Measurements from ENCODE around the gene PHTF1. TPM values are rescaled to one million over a fixed set of nuclear protein-coding genes. Genes with fewer than 3 reads are reported as not detected.

Gene PHTF1
- 16.7 TPM for polyA plus RNA-seq

DNA sequence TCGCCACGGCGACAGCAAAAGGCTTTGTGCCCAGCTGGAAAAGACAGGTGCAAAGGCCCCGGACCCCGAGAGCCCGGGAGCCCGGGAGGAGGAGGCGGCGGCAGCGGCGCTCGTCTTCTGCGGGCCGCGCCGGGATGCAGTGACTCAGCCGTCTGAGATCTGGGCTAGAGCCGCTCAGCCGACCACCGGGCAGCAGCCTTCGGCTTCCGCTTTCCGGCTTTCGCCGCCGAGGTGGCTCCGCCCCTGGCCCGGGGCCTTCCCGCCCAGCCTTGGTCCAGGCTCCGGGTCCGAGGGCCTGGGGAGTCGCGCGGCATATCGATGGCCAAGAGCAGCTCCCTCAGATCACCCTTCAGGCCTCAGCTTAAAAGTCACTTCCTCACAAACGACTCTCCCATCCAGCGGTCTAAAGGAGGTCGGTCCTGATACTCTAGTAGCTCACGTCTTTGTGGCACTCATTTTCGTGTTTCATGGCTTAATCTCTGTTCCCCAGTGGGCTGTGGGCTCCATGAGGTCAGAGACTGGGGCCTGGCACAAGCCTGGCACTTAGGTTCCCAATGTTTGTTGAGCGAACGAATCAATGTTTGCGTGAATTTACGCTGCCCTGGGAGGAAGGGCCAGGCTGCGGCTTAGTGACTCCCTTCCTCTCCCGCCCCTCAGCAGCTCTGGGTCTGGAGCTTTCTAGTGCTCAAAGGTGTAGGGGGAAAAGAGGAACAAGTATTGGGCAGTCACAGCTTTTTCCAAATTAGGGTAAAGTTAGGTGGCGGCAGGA is at the start of gene PHTF1:
PHTF1 (minus strand) TSS at position 154 of the 769 bp plus-strand sequence. CDS start 783 bp downstream, outside the sequence.
- Mint-ChIP-seq H3K27ac (peak within 1 kb of the TSS; percentile 87 to 96 (median 89)), H3K27me3 (no peaks in the 10 kb centered on the region), H3K4me3 (peak within 1 kb of the TSS; percentile 90 to 97 (median 94)), H3K9me3 (no peaks in the 10 kb centered on the region), H3K36me3 (no peaks in the 10 kb centered on the region), H3K4me1 (peaks cover 19 to 35% (median 22%) of the 10 kb centered on the region in 3 donors)

DNA sequence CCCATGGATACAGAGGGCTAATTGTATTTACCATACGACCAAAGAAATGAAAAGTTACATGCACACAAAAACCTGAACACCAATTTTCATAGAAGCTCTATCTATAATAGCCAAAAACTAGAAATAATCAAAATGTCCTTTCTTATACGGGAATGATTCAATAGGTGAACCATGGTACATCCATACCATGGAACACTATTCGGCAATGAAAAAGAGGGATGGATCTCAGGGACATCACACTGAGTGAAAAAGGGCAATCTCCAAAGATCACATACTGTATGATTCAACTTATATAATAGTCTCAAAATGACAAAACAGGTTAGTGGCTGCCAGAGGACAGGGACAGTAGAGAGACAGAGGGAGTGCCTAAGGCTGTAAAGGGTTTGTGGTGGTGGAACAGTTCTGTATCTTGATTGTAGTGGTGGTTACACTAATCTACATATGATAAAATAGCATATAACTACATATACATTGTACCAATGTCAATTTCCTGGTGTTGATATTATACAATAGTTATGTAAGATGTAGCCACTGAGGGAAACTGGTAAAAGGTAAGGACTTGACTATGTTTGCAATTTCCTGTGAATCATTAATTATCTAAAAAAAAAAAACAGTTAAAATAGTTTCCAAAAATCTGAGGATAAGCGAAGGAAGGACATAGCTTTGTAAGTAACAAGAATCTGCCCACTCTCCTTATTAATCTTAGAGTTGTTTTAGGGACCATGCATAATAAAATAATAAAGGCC is 49.3 kb upstream of the PHTF1 start:
- H3K4me1 Mint-ChIP-seq = peaks cover 29 to 38% (median 34%) of the 10 kb centered on the region in 3 donors
- H3K27ac Mint-ChIP-seq = no peak overlapping the region
- no peaks in the 10 kb centered on the region for H3K27me3 Mint-ChIP-seq
- peaks cover 4% of the 10 kb centered on the region for H3K36me3 Mint-ChIP-seq
- peak overlapping the region in 3 of 4 donors; percentile 11 to 44 (median 38) for H3K4me3 Mint-ChIP-seq
- H3K9me3 Mint-ChIP-seq = peaks cover 0 to 1% (median 0%) of the 10 kb centered on the region in 3 donors

DNA sequence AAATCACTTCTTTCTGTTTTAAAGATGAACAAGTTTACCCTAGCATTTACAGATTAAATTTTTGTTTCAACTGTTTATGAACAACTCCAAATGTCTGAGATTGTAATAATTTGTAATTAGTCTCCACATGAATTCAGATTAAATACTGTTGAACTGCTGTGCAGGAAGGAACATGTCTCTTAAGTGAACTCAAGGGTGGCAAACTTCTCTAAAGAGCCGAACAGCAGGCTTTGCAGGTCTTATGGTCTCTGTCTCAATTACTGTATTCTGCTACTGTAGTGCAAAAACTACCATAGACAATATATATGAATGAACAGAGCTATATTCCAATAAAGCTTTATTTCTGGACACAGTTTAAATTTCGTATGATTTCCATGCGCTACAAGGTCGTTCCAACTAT is 46.4 kb upstream of the PHTF1 start:
- no peaks in the 10 kb centered on the region for H3K9me3 Mint-ChIP-seq
- H3K27me3 Mint-ChIP-seq = no peaks in the 10 kb centered on the region
- H3K36me3 Mint-ChIP-seq = peaks cover 9% of the 10 kb centered on the region
- H3K4me3 Mint-ChIP-seq = peak overlapping the region in 2 of 4 donors; percentile 5 to 43
- H3K27ac Mint-ChIP-seq = no peak overlapping the region
- H3K4me1 Mint-ChIP-seq = peaks cover 41 to 48% (median 46%) of the 10 kb centered on the region in 3 donors

DNA sequence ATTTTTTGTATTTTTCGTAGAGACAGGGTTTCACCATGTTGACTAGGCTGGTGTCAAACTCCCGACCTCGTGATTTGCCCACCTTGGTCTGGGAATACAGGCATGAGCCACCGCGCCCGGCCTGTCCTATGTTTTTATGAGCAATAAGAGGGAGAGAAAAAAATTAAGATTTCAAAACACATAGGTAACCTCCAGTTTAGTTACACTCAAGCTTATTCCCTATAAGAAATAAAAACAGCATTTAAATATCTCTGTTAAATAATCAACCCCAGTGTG is 45.9 kb upstream of the PHTF1 start:
- H3K9me3 Mint-ChIP-seq = no peaks in the 10 kb centered on the region
- H3K36me3 Mint-ChIP-seq = peaks cover 9% of the 10 kb centered on the region
- no peak overlapping the region for H3K4me3 Mint-ChIP-seq
- H3K27me3 Mint-ChIP-seq = no peaks in the 10 kb centered on the region
- H3K27ac Mint-ChIP-seq = no peak overlapping the region
- peaks cover 44 to 47% (median 45%) of the 10 kb centered on the region in 3 donors for H3K4me1 Mint-ChIP-seq

DNA sequence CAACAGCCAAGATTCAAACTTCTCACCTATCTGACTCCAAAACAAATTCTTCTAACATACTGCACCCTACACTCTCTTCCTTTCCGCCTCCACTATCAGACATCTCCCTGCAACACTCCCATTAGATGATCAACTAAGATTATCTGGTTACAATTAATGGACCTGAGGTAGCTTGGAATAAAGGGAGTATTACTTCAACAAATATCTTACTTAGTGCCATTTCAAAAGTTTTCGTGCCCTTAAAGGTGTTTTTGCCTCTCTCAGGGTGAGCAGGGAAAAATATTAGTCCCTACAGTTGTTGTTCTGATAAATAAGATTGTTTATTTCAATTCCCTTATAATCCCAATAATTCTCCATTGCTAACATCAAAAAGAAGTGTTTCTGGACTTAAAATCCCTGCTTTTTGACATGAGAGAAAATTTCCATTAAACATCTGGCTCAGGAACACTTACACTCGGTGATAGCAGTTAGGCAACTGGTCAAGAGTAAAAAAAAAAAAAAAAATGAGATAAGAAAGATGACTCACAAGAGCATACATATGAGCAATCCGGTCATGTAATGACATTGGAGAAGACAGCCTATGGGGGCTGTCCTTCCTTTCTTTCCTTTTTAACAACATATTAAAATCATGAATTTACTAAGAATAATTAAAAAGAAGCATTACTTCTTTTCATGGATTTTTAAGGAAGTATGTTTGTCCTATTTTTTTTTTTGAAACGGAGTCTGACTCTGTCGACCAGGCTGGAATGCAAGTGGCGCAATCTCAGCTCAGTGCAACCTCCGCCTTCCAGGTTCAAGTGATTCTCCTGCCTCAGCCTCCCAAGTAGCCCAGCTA is 45.4 kb upstream of the PHTF1 start:
- Mint-ChIP-seq H3K27ac (no peak overlapping the region), H3K4me3 (no peak overlapping the region), H3K9me3 (no peaks in the 10 kb centered on the region), H3K27me3 (no peaks in the 10 kb centered on the region), H3K36me3 (peaks cover 9% of the 10 kb centered on the region), H3K4me1 (peaks cover 40 to 43% (median 43%) of the 10 kb centered on the region in 3 donors)

DNA sequence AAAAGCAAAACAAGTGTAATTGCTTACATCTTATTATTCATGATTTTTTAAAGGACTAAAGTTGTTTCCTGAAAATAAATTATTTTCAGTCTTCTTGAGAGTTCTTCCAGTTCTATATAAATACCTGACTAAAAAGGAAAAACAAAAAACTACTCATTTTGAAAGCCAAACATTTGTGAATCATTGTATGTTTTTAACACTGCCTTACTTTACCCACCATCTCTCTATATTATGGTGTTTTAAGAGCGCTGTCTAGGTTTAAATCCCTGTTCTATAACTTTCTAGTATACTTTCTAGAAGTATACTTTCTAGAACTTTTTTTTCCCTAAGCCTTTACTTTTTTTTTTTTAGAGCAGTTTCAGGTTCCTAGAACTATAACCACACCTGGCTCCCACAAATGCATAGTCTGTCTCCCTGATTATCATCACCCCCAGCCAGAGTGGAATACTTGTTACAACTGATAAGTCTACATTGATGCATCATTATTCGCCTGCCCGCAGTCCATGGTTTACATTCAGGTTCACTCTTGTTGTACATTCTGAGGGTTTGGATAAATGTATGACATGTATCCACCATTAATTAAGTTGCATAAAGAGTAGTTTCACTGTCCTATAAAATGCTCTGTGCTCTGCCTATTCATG is 43.2 kb upstream of the PHTF1 start:
- Mint-ChIP-seq H3K27me3 (no peaks in the 10 kb centered on the region), H3K4me3 (peak overlapping the region in 2 of 4 donors; percentile 15 to 28), H3K36me3 (peaks cover 9% of the 10 kb centered on the region), H3K27ac (no peak overlapping the region), H3K4me1 (peaks cover 38 to 43% (median 38%) of the 10 kb centered on the region in 3 donors), H3K9me3 (no peaks in the 10 kb centered on the region)

DNA sequence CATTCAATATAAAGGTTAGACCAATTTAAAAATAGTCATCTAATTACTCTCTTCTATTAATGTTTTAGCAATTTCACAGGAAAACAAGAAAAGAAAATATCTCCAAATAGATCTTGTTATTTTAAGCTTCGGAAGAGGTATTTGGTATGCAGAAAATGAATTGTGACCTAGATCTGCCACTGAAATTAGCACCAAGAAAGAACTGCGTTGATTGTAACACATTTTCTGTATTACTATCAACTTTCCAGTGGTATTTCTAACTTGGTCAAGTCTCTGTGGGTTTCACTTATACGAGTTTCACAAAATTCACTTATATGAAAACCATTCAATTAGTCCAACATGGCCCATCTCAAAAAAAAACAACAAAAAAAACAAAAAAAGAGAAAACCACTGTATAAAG is 41.2 kb upstream of the PHTF1 start:
- Mint-ChIP-seq H3K4me1 (peaks cover 34 to 36% (median 34%) of the 10 kb centered on the region in 3 donors), H3K27me3 (no peaks in the 10 kb centered on the region), H3K27ac (no peak overlapping the region), H3K4me3 (no peak overlapping the region), H3K9me3 (no peaks in the 10 kb centered on the region), H3K36me3 (peaks cover 6% of the 10 kb centered on the region)

DNA sequence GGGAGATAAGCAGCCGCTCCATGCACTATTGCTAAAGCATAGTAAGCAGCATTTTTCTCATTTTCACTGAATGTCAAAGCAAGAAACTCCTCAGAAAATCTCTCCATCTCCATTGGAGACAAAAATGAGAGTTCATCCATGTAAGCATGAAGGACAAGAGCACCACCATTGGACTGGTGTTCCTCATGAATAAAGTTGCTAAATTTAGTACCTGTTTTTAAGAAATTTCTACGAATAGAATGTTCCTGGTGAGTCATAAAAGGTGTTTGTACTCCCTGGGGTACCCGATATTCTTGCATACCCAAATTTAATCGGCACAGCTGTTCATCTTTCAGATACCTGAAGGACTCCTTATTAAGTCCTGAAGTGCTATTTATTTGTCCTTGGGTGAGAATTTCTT is 38.2 kb upstream of the PHTF1 start:
- Mint-ChIP-seq H3K9me3 (no peaks in the 10 kb centered on the region), H3K4me3 (no peak overlapping the region), H3K4me1 (peaks cover 24 to 32% (median 29%) of the 10 kb centered on the region in 3 donors), H3K27ac (no peak overlapping the region), H3K36me3 (no peaks in the 10 kb centered on the region), H3K27me3 (no peaks in the 10 kb centered on the region)

DNA sequence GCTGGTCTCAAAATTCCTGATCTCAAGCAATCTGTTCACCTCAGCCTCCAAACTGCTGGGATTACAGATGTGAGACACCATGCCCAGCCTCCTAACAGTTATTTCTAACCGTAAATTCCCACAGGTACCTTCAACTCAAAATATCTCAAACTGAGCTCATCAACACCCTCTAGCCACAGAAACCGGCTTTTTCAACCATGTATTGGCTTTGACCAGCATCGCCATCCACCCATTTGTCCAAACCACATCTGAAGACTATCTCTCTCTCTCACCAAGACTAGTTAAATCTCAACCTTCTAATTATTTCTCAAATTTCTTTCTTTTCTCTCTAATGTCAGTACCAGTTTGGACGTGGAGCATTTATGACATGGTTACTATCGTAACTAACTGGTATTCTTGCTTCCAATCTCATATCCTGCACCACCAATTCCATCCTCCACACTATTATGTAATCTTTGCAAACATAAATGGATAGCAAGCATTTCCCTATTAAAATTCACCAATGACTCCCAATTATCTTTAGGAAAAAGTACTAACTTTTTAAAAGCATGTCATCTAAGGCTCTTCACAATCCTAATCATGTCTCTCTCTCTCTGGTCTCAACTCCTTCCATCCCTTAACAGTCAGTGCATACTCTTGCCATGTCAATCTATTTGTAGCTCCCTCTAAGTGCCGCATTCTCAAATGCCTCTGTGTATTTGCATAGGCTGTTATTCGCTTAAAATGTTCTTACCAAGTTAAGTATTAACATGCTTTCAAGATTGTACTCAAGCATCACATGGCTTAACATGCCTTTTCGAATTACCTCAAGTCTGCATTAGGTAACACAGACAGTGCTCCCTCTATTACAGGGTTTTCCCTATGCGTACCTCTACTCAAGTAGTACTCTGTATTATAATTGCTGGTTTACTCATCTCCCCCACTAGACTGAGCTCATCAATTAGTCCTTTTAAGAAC is 34.9 kb upstream of the PHTF1 start:
- no peak overlapping the region for H3K27ac Mint-ChIP-seq
- H3K4me1 Mint-ChIP-seq = peaks cover 20 to 35% (median 31%) of the 10 kb centered on the region in 3 donors

DNA sequence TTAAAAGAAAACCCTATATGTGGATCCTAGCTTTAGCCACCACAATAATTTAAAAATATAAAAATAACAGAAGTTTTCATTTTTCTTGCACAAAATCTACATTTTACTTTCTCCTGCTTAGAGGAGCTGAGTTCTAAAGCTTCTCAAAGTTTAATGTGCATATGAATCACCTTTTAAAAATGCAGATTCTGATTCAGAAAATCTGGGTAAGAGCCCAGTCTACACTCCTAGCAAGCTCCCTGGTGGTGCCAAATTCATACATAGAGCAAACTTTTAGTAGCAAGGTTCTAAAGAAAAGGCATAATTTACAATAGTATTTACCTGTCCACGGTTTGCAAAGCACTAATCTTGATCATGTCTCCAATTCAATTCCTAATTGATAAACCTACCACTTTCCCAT is 33.7 kb upstream of the PHTF1 start:
- no peak overlapping the region for H3K4me3 Mint-ChIP-seq
- no peaks in the 10 kb centered on the region for H3K27me3 Mint-ChIP-seq
- no peaks in the 10 kb centered on the region for H3K36me3 Mint-ChIP-seq
- H3K9me3 Mint-ChIP-seq = no peaks in the 10 kb centered on the region
- H3K27ac Mint-ChIP-seq = no peak overlapping the region
- H3K4me1 Mint-ChIP-seq = peaks cover 18 to 32% (median 32%) of the 10 kb centered on the region in 3 donors

More for the DNA sequence above, 34.9 kb upstream of the PHTF1 start:
- no peaks in the 10 kb centered on the region for H3K36me3 Mint-ChIP-seq
- no peaks in the 10 kb centered on the region for H3K27me3 Mint-ChIP-seq
- H3K4me3 Mint-ChIP-seq = no peak overlapping the region
- H3K9me3 Mint-ChIP-seq = no peaks in the 10 kb centered on the region

DNA sequence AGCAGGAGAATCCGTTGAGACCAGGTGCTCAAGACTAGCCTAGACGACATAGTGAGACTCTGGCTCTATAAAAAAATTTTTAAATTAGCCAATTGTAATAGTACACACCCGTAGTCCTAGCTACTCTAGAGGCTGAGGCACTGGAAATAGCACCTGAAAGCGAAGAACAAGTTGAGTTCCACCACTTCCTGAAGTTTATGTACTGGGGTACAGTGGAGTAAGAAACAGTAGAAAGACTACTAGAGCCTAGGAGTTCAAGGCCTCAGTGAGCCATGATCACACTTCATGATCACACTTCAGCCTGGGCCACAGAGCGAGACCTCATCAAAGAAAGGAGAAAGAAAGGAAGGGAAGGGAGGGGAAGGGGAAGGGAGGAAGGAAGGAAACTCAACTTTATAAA is 33.2 kb upstream of the PHTF1 start:
- peaks cover 19 to 32% (median 32%) of the 10 kb centered on the region in 3 donors for H3K4me1 Mint-ChIP-seq
- H3K36me3 Mint-ChIP-seq = no peaks in the 10 kb centered on the region
- H3K9me3 Mint-ChIP-seq = no peaks in the 10 kb centered on the region
- peak overlapping the region in 1 of 4 donors; percentile 44 for H3K4me3 Mint-ChIP-seq
- no peaks in the 10 kb centered on the region for H3K27me3 Mint-ChIP-seq
- H3K27ac Mint-ChIP-seq = no peak overlapping the region

DNA sequence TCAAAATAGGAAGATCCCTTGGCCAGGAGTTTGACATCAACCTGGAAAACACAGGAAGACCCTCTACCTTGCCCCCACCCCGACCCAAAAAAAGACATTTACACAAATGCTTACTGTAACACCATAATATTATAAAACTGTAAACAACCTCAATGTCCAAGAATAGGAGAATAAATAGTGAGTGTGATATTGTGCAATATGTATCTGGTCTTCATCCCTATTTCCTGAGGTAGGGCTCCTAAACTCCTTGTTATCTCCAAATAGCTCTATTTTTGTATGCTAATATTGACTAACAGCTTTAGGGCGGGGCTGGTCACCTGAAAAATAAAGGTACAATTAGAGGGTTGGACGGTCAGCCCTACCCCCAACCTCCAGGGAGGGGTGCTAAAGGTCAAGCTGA is 29.5 kb upstream of the PHTF1 start:
- Mint-ChIP-seq H3K27ac (peak overlapping the region in 1 of 3 donors; percentile 17), H3K36me3 (no peaks in the 10 kb centered on the region), H3K4me3 (no peak overlapping the region), H3K9me3 (no peaks in the 10 kb centered on the region), H3K27me3 (no peaks in the 10 kb centered on the region), H3K4me1 (peaks cover 16 to 39% (median 33%) of the 10 kb centered on the region in 3 donors)

DNA sequence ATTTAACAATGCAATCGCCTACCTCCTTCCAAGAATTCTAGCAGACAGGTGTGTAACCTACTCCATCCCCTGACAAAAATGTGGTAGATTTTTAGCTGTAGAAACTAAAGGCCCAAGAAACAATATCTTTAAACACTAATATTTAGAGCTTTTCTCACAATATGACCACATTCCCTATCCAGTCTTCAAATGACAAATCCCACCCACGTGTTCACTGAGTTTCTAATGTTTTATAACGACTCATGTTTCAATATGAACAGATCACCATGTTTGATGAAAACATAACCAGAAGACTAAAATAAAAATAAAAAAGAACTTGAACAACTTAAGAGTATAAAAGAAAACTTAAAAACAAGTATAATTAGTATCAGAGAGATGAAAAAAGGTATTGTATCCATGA is 28.4 kb upstream of the PHTF1 start:
- no peaks in the 10 kb centered on the region for H3K36me3 Mint-ChIP-seq
- H3K4me3 Mint-ChIP-seq = no peak overlapping the region

DNA sequence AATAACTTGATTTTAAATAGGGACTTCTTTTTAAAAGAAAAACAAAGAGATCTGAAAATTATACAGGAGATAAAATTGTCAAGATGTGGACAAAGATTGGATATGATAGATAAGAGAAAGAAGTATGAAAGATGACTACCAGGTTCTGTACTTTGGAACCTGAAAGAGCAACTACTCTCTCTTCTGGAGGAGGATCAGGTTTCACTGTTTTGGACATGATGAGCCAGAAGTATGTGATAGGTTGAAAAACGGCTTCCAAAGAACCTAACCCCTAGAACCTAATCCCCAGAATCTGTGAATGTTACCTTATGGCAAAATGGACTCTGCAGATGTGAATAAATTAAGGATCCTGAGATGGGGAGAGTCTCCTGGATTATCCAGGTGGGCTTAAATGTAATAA is 26.8 kb upstream of the PHTF1 start:
- no peaks in the 10 kb centered on the region for H3K9me3 Mint-ChIP-seq
- no peaks in the 10 kb centered on the region for H3K36me3 Mint-ChIP-seq
- H3K27me3 Mint-ChIP-seq = no peaks in the 10 kb centered on the region
- peaks cover 23 to 35% (median 30%) of the 10 kb centered on the region in 3 donors for H3K4me1 Mint-ChIP-seq
- H3K4me3 Mint-ChIP-seq = no peak overlapping the region
- H3K27ac Mint-ChIP-seq = no peak overlapping the region

More for the DNA sequence above, 28.4 kb upstream of the PHTF1 start:
- H3K27me3 Mint-ChIP-seq = no peaks in the 10 kb centered on the region
- H3K9me3 Mint-ChIP-seq = no peaks in the 10 kb centered on the region
- no peak overlapping the region for H3K27ac Mint-ChIP-seq
- peaks cover 26 to 42% (median 35%) of the 10 kb centered on the region in 3 donors for H3K4me1 Mint-ChIP-seq
